Daoy (cell line): ENCODE data around the gene DAB2IP. TPM values are rescaled to one million over a fixed set of nuclear protein-coding genes. Genes with fewer than 3 reads are reported as not detected.

Experiments used
- DNase-seq: peaks from one replicate; pipeline ENCODE4 v3.0.0-alpha.2; 2015; ENCODE audit warnings: low read depth
- total RNA-seq: library from RNA; depleted of rRNA; stranded (reverse); fragments of >200 nt; shearing (Covaris generic); gene quantifications from 2 replicates; pipeline ENCODE4 v1.2.3, GENCODE V29; 2014

Gene DAB2IP
- total RNA-seq, 1 experiment from 2014 or later, result 15.9 TPM

DNA sequence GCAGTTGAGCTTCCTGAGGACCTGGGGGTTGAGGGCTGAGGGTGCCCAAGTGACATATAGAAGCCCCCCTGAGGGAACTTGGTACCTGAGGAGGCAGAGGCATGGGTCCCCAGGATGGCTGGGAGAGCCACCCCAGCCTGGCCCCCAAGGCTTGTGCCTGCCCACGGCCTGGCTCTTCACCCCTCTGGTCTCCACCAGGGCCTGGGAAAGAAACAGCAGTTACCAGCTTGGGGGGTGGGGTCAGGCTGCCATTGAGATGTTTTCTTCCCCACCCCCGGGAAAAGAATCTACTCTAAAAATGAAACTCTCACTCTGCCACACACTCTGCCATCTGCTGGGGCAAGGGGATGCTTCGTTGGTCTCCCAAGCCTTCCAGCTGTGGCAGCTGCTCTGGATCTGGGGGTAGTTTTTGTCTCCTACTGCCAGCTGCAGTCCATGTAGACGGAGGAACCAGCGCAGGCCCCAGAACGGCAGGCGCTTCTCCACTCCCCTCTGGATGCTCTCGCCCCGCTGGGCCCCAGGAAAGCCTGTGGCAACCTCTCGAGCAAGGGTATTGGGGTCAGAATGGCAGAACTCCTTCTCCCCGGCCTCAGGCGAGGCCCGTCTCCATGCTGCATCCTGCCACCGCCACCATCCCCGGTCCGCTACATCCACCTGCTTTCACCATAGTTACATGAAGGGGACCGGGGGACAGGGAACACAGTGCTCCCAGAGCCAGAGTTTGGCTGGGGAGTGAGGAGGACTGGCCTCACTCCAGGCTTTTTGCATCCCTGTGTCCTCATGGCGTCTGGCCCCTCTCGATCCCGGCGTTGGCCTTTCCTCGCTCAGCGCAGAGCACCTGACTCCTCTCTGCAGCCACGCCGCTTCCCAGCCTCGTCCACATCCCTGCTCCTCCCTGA lies 123.5 kb downstream of the DAB2IP start:
- no peak for DNase-seq

DNA sequence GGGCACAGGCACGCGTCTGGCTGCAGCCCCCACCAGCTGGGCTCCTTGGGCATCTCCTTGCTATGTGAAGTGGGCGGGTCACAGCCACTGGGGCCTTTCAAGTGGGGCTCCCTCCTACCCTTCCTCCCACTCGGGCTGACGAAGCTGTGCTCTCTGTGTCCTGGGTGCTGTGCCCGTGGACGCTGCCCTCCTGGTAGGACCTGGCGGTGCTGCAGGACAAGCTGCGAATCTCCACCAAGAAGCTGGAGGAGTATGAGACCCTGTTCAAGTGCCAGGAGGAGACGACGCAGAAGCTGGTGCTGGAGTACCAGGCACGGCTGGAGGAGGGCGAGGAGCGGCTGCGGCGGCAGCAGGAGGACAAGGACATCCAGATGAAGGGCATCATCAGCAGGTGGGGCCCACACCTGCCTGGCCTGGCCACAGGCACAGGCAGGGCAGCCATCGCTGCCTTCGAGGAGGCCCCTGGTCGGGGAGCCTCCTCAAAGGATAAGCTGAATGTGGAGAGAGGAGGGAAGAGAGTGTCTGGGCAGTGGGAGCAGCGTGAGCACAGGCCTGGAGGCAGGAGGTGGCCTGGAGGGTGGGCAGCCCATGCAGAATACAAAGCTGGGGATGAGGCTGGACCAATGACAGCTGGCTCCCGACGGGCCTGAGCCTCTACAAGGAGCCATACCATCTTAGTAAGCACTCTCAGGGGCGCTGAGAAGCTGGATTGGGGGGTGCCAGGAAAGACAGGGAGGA lies 124.7 kb downstream of the DAB2IP start:
- DNase-seq, result no peak

DNA sequence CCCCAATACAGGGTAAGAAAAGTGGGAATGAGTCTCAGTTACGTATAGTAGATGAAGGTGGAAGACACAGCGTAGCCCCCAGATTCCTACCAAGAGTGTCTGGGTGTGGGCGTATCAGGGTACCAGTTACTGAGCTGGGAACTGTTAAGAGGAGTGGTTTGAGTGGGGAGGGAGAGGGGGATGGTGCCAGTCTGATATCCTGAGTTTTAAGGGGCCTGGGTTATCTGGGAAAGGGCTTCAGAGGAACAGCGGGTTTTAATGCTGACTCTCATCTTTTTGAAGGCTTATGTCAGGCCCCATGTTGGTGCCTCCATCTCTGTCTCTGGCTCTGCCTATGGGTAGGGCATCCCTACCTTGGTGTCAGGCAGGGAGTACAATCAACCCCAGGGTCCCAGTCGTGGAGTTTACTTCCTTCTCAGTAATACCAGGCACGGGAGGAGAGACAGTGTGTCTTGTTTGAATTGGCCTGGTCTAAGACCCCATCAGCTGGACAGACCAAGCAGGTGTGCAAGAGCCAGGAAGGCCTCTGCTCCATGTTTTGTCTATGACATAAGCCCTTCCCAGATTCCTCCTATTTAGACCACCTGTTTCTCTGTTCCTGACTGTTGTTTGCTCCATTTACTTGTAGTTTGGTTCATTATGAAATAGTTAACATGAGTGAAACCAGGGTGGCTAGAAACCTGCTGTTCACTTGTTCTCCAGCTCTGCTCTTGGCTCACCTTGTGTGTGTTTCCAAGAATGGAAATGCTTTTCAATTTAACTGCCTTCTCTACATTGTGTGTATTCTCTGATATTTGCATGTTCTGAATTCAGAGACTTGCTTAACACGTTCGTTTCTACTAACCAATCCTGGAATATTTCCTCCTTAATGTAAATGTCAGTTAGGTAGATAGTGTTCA lies 125.6 kb downstream of the DAB2IP start:
- DNase-seq, result no peak

DNA sequence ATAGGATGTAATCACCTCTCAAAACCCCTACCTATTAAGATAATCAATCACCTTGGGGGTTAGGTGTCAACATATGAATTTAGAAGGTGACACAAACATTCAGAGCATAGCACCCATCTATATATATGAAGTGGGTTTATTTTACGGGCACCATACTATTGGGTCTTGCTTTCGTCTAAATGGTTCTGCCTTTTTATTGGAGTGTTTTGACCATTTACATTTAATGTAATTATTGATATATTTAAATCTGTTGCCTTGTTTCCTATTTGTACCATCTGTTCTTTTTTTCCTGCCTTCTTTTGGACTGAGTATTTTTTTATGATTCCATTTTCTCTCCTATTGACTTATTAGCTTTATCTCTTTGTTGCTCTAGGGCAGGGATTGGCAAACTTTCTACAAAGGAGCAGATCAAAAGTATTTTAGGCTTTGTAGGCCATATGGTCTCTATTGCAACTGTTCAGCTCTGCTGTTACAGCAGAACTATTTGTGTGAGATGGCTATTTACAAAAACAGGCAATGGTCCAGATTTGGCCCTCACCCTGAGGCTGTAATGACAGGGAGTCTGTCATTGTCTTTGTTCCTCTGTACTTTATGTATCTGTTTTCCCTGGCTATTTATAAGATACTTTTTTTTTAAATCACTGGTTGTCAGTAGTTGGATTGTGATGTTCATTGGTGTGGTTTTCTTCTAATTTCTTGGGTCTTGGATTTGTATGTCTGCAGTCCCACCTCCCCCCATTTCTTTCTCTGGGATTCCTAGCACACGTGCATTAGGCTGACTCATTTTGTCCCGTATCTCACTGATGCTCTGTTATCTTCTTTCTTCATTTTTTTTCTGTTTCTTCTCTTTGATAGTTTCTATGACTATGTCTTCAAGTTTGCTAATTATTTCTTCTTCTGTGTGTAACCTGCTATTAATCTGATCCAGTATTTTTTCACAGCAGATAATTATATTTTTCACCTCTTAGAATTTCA lies 127.1 kb downstream of the DAB2IP start:
- DNase-seq, result no peak

DNA sequence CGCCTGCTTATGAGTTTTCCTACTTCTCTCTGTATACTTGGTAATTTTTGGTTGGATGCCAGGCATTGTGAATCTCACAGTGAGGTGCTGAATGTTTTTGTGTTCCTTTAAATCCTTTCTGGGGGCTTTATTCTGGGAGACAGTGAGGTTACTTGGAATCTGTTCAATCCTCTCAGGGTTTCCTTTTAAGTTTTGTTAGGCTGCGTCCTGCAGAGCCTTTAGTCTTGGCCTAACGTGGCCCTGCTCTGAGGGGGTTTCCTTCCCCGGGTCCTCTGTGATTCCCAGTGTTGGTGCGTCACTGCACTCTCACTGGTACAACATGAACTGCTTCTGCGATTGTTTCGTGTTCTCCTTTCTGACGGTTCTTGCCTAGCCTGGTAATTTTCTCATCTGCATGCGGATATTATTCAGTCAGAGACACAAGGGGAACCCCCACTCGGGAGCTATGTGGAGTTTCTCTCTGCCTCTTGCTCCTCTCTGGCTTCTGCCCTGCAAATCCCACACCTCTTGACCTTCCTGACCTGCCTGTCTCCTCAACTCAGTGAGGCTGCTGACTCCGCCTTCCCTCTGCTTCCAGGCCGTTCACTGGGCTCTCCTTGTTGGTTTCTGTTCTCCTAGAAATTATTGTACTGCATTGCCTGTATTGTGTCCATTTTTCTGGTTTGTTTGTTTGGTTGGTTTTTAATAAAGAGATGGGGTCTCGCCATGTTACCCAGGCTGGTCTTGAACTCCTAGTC lies 128.1 kb downstream of the DAB2IP start:
- no peak for DNase-seq

DNA sequence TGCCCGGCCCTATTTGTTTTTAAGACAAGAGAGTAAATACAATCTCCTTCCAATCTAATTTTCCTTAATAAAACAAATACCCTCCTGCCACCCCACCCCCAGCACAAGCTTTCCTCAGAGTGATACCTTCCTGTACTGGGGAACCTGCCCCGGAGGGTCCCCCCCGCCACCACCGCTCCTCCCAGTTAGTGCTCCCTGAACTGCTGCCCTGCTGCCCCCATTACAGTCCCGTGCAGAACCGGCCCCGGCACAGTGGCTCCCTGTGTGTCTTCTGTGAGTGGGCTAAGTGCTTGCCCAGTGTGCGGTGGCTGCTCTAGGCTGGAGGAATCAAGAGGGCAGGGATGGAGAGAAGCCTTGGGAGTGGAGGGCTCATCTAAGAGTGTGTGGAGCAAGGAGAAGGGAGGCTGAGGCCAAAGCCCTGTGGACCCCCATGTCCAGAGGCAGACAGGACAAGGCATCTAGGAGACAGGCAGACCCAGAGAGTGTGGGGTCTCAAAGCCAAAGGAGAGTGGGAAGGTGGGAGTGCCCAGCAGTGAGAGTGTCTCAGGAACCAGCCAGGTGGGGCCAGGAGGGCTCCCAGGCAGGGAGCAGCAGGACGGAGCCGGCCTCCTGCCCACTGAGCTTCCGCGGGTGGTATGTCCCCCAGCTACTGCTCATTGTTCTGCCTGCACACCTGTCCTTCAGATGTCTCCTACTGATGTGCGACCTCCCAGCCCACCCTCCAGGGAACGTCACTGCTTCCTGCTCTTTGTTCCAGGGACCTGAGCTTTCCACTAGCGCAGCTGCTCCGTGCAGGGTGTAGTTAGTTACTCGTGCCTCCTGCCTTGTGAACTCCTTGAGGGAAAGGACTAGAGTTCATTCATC lies 129.0 kb downstream of the DAB2IP start:
- no peak for DNase-seq

DNA sequence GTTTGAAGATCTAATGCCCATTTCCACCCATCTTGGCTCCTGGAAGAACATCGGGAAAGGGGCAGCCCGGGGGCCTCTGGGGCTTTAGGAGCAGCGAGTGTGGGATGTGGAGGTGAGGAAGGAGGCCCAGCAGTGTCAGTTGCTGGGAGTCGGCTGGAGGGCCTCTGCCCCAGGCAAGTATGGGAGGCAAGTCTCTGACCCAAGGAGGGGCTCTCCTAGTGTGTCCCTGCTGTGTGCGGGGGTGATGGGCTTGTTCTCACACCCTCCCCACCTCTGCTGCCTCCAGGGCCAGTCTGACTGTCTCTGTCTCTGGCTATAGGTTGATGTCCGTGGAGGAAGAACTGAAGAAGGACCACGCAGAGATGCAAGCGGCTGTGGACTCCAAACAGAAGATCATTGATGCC lies 129.7 kb downstream of the DAB2IP start:
- DNase-seq, result no peak

DNA sequence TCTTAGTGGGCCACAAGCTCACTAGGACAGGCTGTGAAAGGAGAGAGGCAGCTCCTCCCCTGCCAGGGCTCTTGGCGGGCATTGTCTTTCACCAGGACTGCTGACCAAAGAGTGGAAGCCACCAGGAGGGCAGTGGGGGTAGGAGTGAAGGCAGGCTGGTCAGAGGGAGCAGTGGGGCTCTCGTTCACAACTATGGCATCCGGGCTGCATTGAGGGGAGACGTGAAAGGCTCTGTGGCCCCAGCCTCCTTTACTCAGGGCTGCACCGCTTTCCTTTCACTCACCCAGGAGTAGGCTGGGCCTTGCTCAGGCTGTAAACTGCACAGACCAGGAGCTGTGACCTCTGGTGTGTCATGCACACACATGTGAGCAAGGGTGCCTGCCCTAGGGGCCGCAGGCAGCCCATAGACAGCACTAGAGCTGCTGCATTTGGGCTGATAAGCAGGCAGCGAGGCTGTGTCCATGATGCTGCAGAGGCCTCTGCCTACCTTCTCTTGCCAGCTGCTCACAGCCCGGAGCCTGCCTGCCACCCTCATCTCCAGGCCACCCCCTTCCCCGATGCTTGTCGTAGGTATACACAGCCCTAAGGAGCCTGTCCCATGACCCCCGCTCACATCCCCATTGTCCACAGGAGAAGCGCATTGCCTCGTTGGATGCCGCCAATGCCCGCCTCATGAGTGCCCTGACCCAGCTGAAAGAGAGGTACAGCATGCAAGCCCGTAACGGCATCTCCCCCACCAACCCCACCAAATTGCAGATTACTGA lies 130.4 kb downstream of the DAB2IP start:
- no peak for DNase-seq

DNA sequence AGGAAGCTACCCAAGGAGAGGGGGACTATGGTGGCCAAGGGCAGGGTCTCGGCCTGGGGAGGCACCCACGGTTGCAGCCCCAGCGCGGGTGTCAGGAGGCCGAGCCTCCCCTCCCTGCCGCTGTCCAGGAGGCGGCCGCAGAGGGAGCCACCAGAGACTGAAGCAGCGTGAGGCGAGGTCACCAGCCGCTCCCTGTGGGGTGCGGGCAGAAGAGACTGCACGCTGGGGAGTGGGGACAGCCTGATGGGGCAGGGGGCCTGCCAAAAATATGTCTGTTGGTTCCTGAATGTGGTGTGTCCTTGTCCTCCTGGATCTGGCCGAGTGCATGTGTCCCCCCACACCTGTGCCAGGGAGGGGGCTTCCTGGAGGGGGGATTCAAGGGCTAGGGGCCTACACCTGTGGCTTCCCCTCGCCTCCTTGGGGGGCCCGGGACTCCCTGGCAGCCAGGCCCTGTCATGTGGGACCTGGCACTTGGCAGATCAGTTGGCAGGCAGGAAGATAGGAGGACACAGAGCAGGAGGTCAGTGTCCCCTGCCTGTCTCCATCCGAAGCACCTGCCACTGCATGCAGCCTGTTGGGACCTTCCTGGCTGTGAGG lies 131.2 kb downstream of the DAB2IP start:
- no peak for DNase-seq

DNA sequence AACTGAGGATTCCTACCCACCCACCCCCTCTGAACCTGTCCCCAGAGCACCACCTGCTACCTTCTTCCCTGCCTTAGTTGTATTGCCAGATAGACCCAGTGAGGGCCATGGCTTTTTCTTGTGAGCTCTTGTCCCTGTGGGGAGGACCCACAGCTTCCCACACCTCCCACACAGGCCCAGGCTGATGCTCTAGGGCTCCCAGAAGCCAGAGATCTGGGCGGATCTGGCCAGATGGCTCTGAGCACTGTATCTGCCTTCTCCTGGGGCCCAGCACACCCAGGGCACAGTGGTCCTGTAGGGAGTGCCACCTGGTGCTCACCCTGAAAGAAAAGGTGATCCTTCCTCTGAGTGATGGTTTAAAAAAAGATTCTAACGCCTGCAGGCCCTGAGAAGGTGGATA lies 131.7 kb downstream of the DAB2IP start:
- no peak for DNase-seq

DNA sequence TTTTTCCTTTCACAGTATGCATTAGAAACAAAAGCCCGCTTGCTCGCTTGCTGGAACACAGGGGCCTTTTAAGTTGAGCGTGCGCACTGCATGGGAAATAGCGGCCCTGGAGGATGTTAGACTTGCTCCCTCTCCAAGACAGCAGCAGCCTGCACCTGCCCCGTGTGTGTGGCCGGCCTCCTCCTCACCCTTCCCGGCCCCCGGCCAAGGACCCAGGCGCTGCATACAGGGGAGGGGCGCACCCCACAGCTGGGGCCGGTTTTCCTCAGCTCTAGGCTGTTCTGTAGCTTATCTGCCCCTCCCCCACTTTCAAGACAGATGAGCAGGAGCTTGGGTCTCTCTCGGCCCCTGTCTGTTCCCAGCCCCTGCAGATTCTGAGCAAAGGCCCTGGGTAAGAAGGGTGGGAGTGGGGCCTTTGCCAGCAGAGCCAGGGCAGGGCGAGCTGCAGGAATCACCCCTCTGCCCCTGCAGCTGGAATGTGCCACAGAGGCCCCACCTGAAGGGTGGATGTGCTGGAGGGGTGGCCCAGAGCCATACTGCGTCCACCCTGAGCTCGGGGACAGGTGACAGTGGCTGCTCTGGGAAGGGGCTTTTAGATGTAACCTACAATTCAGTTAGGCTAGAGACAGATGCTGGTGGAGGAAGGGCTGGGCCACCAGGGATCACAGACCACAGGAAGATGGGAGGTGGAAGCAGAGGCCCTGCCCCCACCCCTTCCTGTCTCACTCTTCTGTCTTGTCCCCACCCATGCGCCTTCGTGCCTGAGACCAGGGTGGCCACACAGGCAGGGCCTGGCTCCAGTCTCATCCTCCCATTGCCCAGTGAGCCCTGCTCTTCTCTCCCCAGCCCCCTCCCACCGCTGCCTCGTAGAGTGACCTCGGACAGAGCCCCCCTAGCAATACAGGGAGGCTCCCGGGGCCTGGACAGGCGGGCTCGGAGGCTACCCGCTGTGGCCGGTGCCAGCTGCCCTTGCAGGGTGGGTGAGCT lies 132.4 kb downstream of the DAB2IP start:
- no peak for DNase-seq

DNA sequence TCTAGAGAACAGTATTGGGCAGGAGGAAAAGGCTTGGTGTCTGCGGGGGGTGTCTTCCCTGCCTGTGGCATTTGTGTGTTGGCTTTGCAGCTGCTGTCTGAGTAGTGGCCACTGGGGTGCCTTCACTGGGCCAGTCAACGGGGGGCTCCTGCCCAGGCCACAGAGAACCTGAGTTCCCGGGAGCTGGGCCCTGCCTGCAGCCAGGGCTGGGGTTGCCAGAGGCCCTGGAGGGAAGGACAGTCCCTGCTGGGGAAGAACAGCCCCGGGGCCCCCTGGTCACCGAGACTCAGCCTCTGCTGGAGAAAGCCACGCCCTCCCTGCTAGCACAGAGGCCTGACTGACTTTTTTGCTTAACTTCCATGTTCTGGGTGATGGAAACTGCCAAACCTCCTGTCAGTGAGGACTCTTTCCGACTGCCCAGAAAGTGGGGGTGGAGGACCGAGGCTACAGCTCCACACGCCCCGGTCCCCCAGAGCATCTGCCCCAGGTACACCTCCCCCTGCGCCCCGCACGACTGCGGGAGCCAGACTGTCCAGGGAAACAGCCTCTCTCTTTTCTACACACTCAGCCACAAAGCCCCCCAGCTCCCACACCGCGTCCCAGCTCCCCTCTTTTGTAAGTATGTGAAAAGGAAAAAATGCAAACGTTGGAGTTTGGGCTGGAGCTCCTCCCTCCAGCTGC lies 133.4 kb downstream of the DAB2IP start:
- DNase-seq, result no peak

DNA sequence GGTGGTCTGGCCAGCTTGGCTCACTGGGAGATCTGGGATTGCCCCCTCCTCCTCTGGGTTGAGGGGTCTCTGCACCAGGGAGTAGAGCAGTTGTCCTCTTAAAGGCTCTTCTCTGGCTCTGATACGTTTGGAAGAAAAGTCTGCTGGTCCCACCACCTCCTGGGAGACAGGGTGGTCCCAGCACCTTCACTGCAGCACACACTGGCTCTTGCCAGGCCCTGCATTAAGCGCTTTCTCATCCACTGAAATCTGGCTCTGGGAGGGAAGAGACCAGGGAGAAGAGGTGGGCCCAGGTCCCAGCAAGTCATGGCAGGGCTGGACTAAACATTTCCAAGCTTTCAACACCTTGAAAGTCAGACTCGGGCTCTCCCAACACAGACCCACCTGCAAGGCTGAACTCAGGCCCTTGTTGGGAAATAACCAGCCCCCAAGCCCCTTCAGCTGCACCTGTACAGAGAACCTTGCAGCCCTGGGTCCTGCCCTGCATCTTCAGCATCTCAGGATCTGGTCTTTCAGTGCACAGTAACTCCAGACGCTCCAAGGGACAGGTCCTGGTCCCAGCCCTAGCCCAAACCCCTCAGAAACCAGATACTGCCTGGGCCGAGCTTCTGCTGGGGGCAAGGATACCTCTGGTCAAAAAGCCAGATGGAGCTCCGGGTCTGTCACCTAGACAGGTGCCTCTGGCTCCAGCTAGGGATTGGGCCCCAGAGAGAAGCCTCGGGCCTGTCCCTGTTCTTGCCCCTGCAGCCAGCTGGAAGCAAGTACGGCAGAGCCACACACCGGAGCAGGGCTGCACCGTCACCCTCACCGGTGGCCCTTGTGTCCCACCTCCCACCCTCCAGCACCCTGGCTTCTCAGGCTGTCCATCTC lies 134.5 kb downstream of the DAB2IP start:
- no peak for DNase-seq

DNA sequence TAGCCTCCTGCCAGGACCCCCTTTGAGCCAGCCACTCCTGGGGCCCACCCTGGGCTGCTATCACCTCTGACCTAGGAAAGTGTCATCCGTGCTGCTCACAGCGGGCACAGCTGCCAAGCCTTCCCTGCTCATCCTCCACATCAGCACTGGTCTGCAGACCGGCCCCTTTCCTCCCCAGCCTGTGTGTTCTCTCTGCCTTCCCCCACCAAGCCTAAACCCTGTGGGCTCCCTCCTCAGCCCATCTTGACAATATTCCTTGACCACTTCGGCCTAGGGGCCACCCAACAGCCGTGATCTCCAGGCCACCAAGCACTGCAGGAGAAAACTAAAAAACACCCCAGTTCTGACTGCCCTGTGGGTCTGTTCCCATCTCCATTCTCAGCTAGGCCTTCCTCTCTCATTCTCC lies 135.1 kb downstream of the DAB2IP start:
- DNase-seq, result no peak

DNA sequence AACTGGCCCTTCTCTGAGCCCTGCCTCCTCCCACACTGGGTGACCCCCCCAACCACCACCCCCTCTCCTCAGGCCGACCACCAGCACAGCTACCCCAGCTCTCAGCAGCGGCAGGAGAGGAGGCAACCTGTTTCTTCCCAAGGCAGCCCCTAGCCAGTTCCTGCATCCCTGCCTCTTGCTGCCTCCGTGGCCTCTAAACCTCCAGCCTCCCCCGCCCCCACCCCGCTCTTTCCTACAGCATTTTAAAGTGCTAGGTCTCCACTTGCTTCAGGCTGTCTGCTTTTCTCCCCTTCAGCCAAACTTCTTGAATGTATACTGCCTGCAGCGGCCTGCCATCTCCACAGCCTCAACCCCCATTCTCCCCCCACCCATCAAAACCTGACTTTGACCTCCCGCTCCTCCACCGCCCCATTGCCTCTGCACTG lies 135.6 kb downstream of the DAB2IP start:
- DNase-seq, result no peak
